GM23338 (cell line): Measurements from ENCODE around the gene ZSCAN31.

Source experiments
- CREB1 ChIP-seq: fragments of 250-450 bp; sonication (Bioruptor Pico); IDR thresholded peaks from 2 replicates; pipeline ENCODE4 v1.5.0; 2020; ENCODE audit warnings: low read depth, mild to moderate bottlenecking, moderate library complexity
- CTCF ChIP-seq, 2 experiments: fragments of 200-600 bp in 1 of 2; sonication (generic) in 1 of 2; conservative IDR thresholded peaks; 2 replicates each; pipeline versions ENCODE4 v1.5.1 to v1.6.1; 2016 to 2017; ENCODE audit warnings: antibody characterized with exemption in 2 of 2, low read depth in 2 of 2, mild to moderate bottlenecking in 2 of 2, moderate library complexity in 1 of 2
- EZH2 ChIP-seq: fragments of 200-600 bp; sonication (generic); IDR thresholded peaks from one replicate; pipeline ENCODE4 v1.8.0; 2017; ENCODE audit warnings: antibody characterized with exemption, mild to moderate bottlenecking, low read depth; ENCODE audit not compliant: unreplicated experiment
- EZH2phosphoT487 ChIP-seq: fragments of 200-600 bp; sonication (generic); IDR thresholded peaks from one replicate; pipeline ENCODE4 v1.8.1; 2018; ENCODE audit warnings: antibody characterized with exemption; ENCODE audit not compliant: unreplicated experiment
- JUNB ChIP-seq: IDR thresholded peaks from one replicate; pipeline ENCODE4 v1.6.1; 2016; ENCODE audit warnings: antibody characterized with exemption; ENCODE audit not compliant: unreplicated experiment
- NANOG ChIP-seq: IDR thresholded peaks from 2 replicates; pipeline ENCODE4 v1.6.1; 2016; ENCODE audit warnings: antibody characterized with exemption, borderline replicate concordance
- POLR2AphosphoS5 ChIP-seq: IDR thresholded peaks from 2 replicates; pipeline ENCODE4 v1.6.1; 2016; ENCODE audit warnings: antibody characterized with exemption, low read depth
- REST ChIP-seq: IDR thresholded peaks from one replicate; pipeline ENCODE4 v1.6.1; 2018; ENCODE audit warnings: antibody characterized with exemption; ENCODE audit not compliant: unreplicated experiment
- STAT1 ChIP-seq: IDR thresholded peaks from one replicate; pipeline ENCODE4 v1.6.1; 2016; ENCODE audit warnings: antibody characterized with exemption; ENCODE audit not compliant: unreplicated experiment
- ZNF114 ChIP-seq: fragments of 250-450 bp; sonication (Bioruptor Pico); IDR thresholded peaks from 2 replicates; pipeline ENCODE4 v1.5.0; 2020; ENCODE audit warnings: mild to moderate bottlenecking, moderate library complexity
- ZNF331 ChIP-seq: fragments of 250-450 bp; sonication (Bioruptor Pico); IDR thresholded peaks from 2 replicates; pipeline ENCODE4 v1.5.0; 2020; ENCODE audit warnings: low read depth, mild to moderate bottlenecking, moderate library complexity
- TF ChIP-seq, protein P1 (sequence below): IDR thresholded peaks from 2 replicates; pipeline ENCODE4 v1.6.1; 2016; ENCODE audit warnings: antibody characterized with exemption

GRCh38 chr6:28337121-28337520 is 1.2 kb upstream of the ZSCAN31 start:
- TF ChIP-seq CTCF (conservative IDR thresholded peaks at IDR 0.05; ENCODE audit: low read depth in 2 of 2) (no peak), POLR2AphosphoS5 (no peak), NANOG (no peak), EZH2 (no peak), REST (no peak), JUNB (no peak), CREB1 (CRISPR knock-in tag) (no peak), EZH2phosphoT487 (no peak), ZNF114 (CRISPR knock-in tag) (no peak), STAT1 (no peak), ZNF331 (CRISPR knock-in tag) (no peak)
- TF ChIP-seq, protein P1, sequence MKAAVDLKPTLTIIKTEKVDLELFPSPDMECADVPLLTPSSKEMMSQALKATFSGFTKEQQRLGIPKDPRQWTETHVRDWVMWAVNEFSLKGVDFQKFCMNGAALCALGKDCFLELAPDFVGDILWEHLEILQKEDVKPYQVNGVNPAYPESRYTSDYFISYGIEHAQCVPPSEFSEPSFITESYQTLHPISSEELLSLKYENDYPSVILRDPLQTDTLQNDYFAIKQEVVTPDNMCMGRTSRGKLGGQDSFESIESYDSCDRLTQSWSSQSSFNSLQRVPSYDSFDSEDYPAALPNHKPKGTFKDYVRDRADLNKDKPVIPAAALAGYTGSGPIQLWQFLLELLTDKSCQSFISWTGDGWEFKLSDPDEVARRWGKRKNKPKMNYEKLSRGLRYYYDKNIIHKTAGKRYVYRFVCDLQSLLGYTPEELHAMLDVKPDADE = no peak
